Measurements from ENCODE around the gene HS6ST2. TPM values are rescaled to one million over a fixed set of nuclear protein-coding genes. Genes with fewer than 3 reads are reported as not detected.

HS6ST2 gene
- total and polyA plus RNA-seq, 9 of the 15 experiments (the other 6 are each of a cell fraction or from before 2014, with no cell fraction given) = not detected

- no peaks in the 10 kb centered on the region for H4K20me1 ChIP-seq (replicated peaks; ENCODE audit: control insufficient read depth, insufficient read depth, low read length)
- in situ Hi-C loops (cut with MboI) = no loop called here
- H3K9me3 ChIP-seq (replicated peaks; ENCODE audit: control insufficient read depth, insufficient read depth, low read depth, low read length) = no peaks in the 10 kb centered on the region
- H3K4me2 ChIP-seq (ENCODE audit: insufficient read depth, low read length) = no peak overlapping the region
- TF ChIP-seq SNIP1 (IDR thresholded peaks at IDR 0.05; ENCODE audit: low read depth) (no peak), ZNF384 (IDR thresholded peaks at IDR 0.05; ENCODE audit: low read depth, low read length) (no peak)
- FAIRE-seq (no peak), ATAC-seq (no peak), DNase-seq (ENCODE audit: extremely low read depth in 1 of 4, low spot score in 3 of 4) (no peak)
- H3K27me3 ChIP-seq (ENCODE audit: control insufficient read depth in 2 of 2, insufficient read depth in 2 of 2, low read length in 2 of 2) = no peaks in the 10 kb centered on the region
- intact Hi-C loops (cut with micrococcal nuclease) = loop anchor here (5.0 kb wide), 1 partner anchor 407 kb away; no protein-coding TSS in a partner anchor
- no peaks in the 10 kb centered on the region for H3K9me1 ChIP-seq (ENCODE audit: control insufficient read depth, insufficient read depth, low read length)
- H3K27ac ChIP-seq (ENCODE audit: extremely low read depth, low read depth, low read length) = no peak overlapping the region
- ChIA-PET CTCF (ENCODE audit: low intra/inter-chr PET ratio) (no interaction called here), POLR2A (no interaction called here)
- H3K79me2 ChIP-seq (ENCODE audit: control insufficient read depth, insufficient read depth, low read length) = no peaks in the 10 kb centered on the region
- H3K9ac ChIP-seq (ENCODE audit: insufficient read depth in 1 of 2, low read depth in 2 of 2, low read length in 2 of 2) = no peak overlapping the region
- H3K36me3 ChIP-seq (ENCODE audit: control insufficient read depth, insufficient read depth, low read length) = no peaks in the 10 kb centered on the region
- BruUV-seq (replicated peaks) = no TSS peak
- no peak overlapping the region for H2AFZ ChIP-seq (ENCODE audit: low read depth, low read length)
- H3K4me3 ChIP-seq = no peak overlapping the region
- 0% methylated on average over 1 of the region's 1 CpG for WGBS (ENCODE audit: insufficient coverage, low coverage, missing lambda C conversion rate)
- no peaks in the 10 kb centered on the region for H3K4me1 ChIP-seq (replicated peaks in 1 of 2; ENCODE audit: control insufficient read depth in 2 of 2, insufficient read depth in 2 of 2, low read length in 2 of 2)
These were observed 323.9 kb downstream of the HS6ST2 start for GRCh38 chrX:132634521-132634920.

- H3K79me2 ChIP-seq (ENCODE audit: control insufficient read depth, insufficient read depth, low read length) = no peaks in the 10 kb centered on the region
- TF ChIP-seq CTCF (IDR thresholded peaks at IDR 0.05 in 2 of 3, conservative IDR thresholded peaks at IDR 0.05 in 1 of 3; ENCODE audit: insufficient read depth in 2 of 3, low read depth in 1 of 3, low read length in 3 of 3) (peak; percentile 27 to 62 (median 42); a peak in 5 of 6 replicates), NFIC (IDR thresholded peaks at IDR 0.05) (no peak), SMC3 (conservative IDR thresholded peaks at IDR 0.05; ENCODE audit: insufficient read depth, low read depth, low read length) (no peak), ATF6 (CRISPR knock-in tag; IDR thresholded peaks at IDR 0.05) (no peak), HDAC8 (tag; IDR thresholded peaks at IDR 0.05) (no peak), SIRT6 (IDR thresholded peaks at IDR 0.05; ENCODE audit: low read depth, low read length) (no peak), WHSC1 (IDR thresholded peaks at IDR 0.05; ENCODE audit: low read length) (no peak)
These were observed 326.7 kb downstream of the HS6ST2 start for GRCh38 chrX:132631579-132632232.

More at GRCh38 chrX:132631579-132632232, 326.7 kb downstream of the HS6ST2 start:
- DNase-seq (ENCODE audit: extremely low read depth in 1 of 4, low spot score in 3 of 4) = peak; percentile 6 to 28 (median 11)
- intact Hi-C loops (cut with micrococcal nuclease) (loop anchor here (5.0 kb wide), 1 partner anchor 404 kb away; no protein-coding TSS in a partner anchor), in situ Hi-C loops (cut with MboI) (no loop called here)
- no peaks in the 10 kb centered on the region for H3K9me3 ChIP-seq (replicated peaks; ENCODE audit: control insufficient read depth, insufficient read depth, low read depth, low read length)
- POLR2A ChIA-PET = interaction anchor here (0.6 kb wide), 1 partner anchor 28 kb away, joined by 3 read pairs; no protein-coding TSS in a partner anchor
- H3K4me3 ChIP-seq = no peak overlapping the region
- H3K4me2 ChIP-seq (ENCODE audit: insufficient read depth, low read length) = no peak overlapping the region
- H2AFZ ChIP-seq (ENCODE audit: low read depth, low read length) = no peak overlapping the region
- H3K36me3 ChIP-seq (ENCODE audit: control insufficient read depth, insufficient read depth, low read length) = no peaks in the 10 kb centered on the region
- 0% methylated on average over 3 of the region's 3 CpGs for WGBS (ENCODE audit: insufficient coverage, low coverage, missing lambda C conversion rate)
- no peaks in the 10 kb centered on the region for H4K20me1 ChIP-seq (replicated peaks; ENCODE audit: control insufficient read depth, insufficient read depth, low read length)
- peak; percentile 29 for FAIRE-seq
- CTCF ChIA-PET (ENCODE audit: low intra/inter-chr PET ratio) = interaction anchor here (0.6 to 1.5 kb wide), 5 partner anchors 72 to 790 kb away, joined by 4 to 10 read pairs (median 7); no protein-coding TSS in a partner anchor
- H3K9ac ChIP-seq (ENCODE audit: insufficient read depth in 1 of 2, low read depth in 2 of 2, low read length in 2 of 2) = no peak overlapping the region
- ATAC-seq = peak; percentile 66; the same call in 2 of the 3 replicates
- no peak overlapping the region for H3K27ac ChIP-seq (ENCODE audit: extremely low read depth, low read depth, low read length)
- no peaks in the 10 kb centered on the region for H3K4me1 ChIP-seq (replicated peaks in 1 of 2; ENCODE audit: control insufficient read depth in 2 of 2, insufficient read depth in 2 of 2, low read length in 2 of 2)
- H3K27me3 ChIP-seq (ENCODE audit: control insufficient read depth in 2 of 2, insufficient read depth in 2 of 2, low read length in 2 of 2) = peaks cover 3 to 12% of the 10 kb centered on the region in 2 experiments; a peak in 3 of 5 replicates
- H3K9me1 ChIP-seq (ENCODE audit: control insufficient read depth, insufficient read depth, low read length) = no peaks in the 10 kb centered on the region
- no TSS peak for BruUV-seq (replicated peaks)

Data from K562 (cell line).